SK-N-SH treated with all-trans-retinoic acid at 6 μM for 48 hours (cell line): ENCODE data around the gene RHBDL3.

Experiments used
- ARNTL ChIP-seq: fragments of 450-650 bp; formaldehyde crosslinking; IDR thresholded peaks from 2 replicates; pipeline ENCODE4 v1.5.0; 2020; ENCODE audit warnings: low read depth, mild to moderate bottlenecking, moderate library complexity, borderline replicate concordance
- BACH2 ChIP-seq: fragments of 250-450 bp; sonication (Bioruptor Pico); IDR thresholded peaks from 2 replicates; pipeline ENCODE4 v1.9.0; 2021; ENCODE audit warnings: mild to moderate bottlenecking, borderline replicate concordance
- GLIS3 ChIP-seq: fragments of 250-450 bp; sonication (Bioruptor Pico); IDR thresholded peaks from 2 replicates; pipeline ENCODE4 v1.5.0; 2020; ENCODE audit warnings: mild to moderate bottlenecking, moderate library complexity
- OSR1 ChIP-seq: fragments of 250-450 bp; sonication (Bioruptor Pico); IDR thresholded peaks from 2 replicates; pipeline ENCODE4 v1.8.0; 2022; ENCODE audit warnings: moderate library complexity, mild to moderate bottlenecking, inconsistent platforms
- PATZ1 ChIP-seq: fragments of 250-450 bp; sonication (Bioruptor Pico); IDR thresholded peaks from 2 replicates; pipeline ENCODE4 v1.8.0; 2020; ENCODE audit warnings: mild to moderate bottlenecking, moderate library complexity, borderline replicate concordance
- RARB ChIP-seq: fragments of 250-450 bp; sonication (Bioruptor Pico); IDR thresholded peaks from 2 replicates; pipeline ENCODE4 v1.8.0; 2021; ENCODE audit warnings: mild to moderate bottlenecking, moderate library complexity
- ZNF565 ChIP-seq: fragments of 450-650 bp; formaldehyde crosslinking; conservative IDR thresholded peaks from 2 replicates; pipeline ENCODE4 v1.5.0; 2020; ENCODE audit warnings: low read depth, mild to moderate bottlenecking, moderate library complexity
- ZNF70 ChIP-seq: fragments of 450-650 bp; formaldehyde crosslinking; IDR thresholded peaks from 2 replicates; pipeline ENCODE4 v1.5.0; 2020; ENCODE audit warnings: mild to moderate bottlenecking, moderate library complexity

GRCh38 chr17:32256012-32256700 is 9.5 kb upstream of the RHBDL3 start:
- TF ChIP-seq ZNF565 (CRISPR knock-in tag), result no peak
- no peak for TF ChIP-seq PATZ1
- no peak for TF ChIP-seq RARB
- TF ChIP-seq ARNTL, result no peak
- no peak for TF ChIP-seq BACH2
- TF ChIP-seq OSR1, result no peak
- no peak for TF ChIP-seq GLIS3 (CRISPR knock-in tag)
- no peak for TF ChIP-seq ZNF70 (CRISPR knock-in tag)
